Breast epithelium (tissue), 4 donors: ENCODE data around the gene COPG2. TPM values are rescaled to one million over a fixed set of nuclear protein-coding genes. Genes with fewer than 3 reads are reported as not detected.
"Not testable (repeated sequence)": the region's sequence is repeated elsewhere in the genome, so short reads cannot be mapped to it uniquely, and the experiment has no call there.

ENCODE experiments used
- DNase-seq, 2 donors: peaks; one replicate each; pipeline ENCODE4 v3.0.0-alpha.2; 2019; ENCODE audit warnings: low spot score in 2 of 2
- H3K27ac ChIP-seq, 2 donors: fragments of 200-600 bp; sonication (generic) in 1 of 2; one replicate each; pipeline ENCODE4 v1.5.1; 2016 to 2019; ENCODE audit warnings: mild to moderate bottlenecking in 1 of 2
- H3K27me3 ChIP-seq, 2 donors: fragments of 200-600 bp; sonication (generic) in 1 of 2; one replicate each; pipeline versions ENCODE4 v1.5.1 to v1.6.0; 2017 to 2019; ENCODE audit warnings: control low read depth in 1 of 2, mild to moderate bottlenecking in 1 of 2
- H3K36me3 ChIP-seq: fragments of 200-600 bp; one replicate; pipeline ENCODE4 v1.5.1; 2019
- H3K4me1 ChIP-seq, 2 donors: fragments of 200-600 bp; sonication (generic); one replicate each; pipeline ENCODE4 v1.5.1; 2016 to 2019; ENCODE audit warnings: control low read depth in 1 of 2
- H3K4me3 ChIP-seq, 3 donors: fragments of 200-600 bp; sonication (generic); 1 replicate in 2 of 3; 2 replicates in 1 of 3; pipeline ENCODE4 v1.5.1; 2016 to 2019; ENCODE audit warnings: mild to moderate bottlenecking in 3 of 3, moderate library complexity in 2 of 3
- H3K9me3 ChIP-seq, 2 donors: fragments of 200-600 bp; sonication (generic) in 1 of 2; one replicate each; pipeline ENCODE4 v1.5.1; 2016 to 2019; ENCODE audit warnings: control low read depth in 1 of 2
- CTCF ChIP-seq, 3 donors: fragments of 450-650 bp; IDR thresholded peaks; one replicate each; pipeline ENCODE4 v1.5.1; 2016 to 2017; ENCODE audit warnings: antibody characterized with exemption in 3 of 3, mild to moderate bottlenecking in 3 of 3, moderate library complexity in 3 of 3
- POLR2A ChIP-seq: fragments of 450-650 bp; IDR thresholded peaks from one replicate; pipeline ENCODE4 v1.6.1; 2016; ENCODE audit warnings: antibody characterized with exemption, mild to moderate bottlenecking, moderate library complexity
- POLR2AphosphoS5 ChIP-seq, 3 donors: sonication (generic); formaldehyde crosslinking; IDR thresholded peaks; one replicate each; pipeline ENCODE4 v1.6.1; 2017; ENCODE audit warnings: antibody characterized with exemption in 3 of 3
- intact Hi-C: fragments of 100-400 bp; cut with DNase I; formaldehyde crosslinking; loops from one replicate; pipeline ENCODE4 v1.15.1; 2023; ENCODE audit warnings: low total_unique reads
- total RNA-seq, 3 donors: library from RNA; depleted of rRNA; stranded (reverse); fragments of >200 nt; gene quantifications; one replicate each; pipeline ENCODE4 v1.1.0, GENCODE V29; 2016

Gene COPG2
- total RNA-seq, 3 donors from 2014 or later, result 21.3 to 37.8 (median 27.2) TPM

- Histone ChIP-seq H3K27me3 (no peaks in the 10 kb centered on the region), H3K27ac (no peak overlapping the region), H3K36me3 (no peaks in the 10 kb centered on the region), H3K9me3 (no peaks in the 10 kb centered on the region), H3K4me3 (no peak overlapping the region), H3K4me1 (no peaks in the 10 kb centered on the region)
- TF ChIP-seq POLR2A (no peak), POLR2AphosphoS5 (IDR thresholded peaks at IDR 0.05) (no peak), CTCF (IDR thresholded peaks at IDR 0.05) (no peak)
- intact Hi-C loops, result no loop called here
- no peak for DNase-seq
Observed at GRCh38 chr7:130553398-130554029, 115.0 kb downstream of the COPG2 start.

- H3K27ac ChIP-seq, result no peak overlapping the region
- no peaks in the 10 kb centered on the region for H3K27me3 ChIP-seq
- no peaks in the 10 kb centered on the region for H3K36me3 ChIP-seq
- H3K4me3 ChIP-seq, result no peak overlapping the region
- TF ChIP-seq POLR2AphosphoS5 (IDR thresholded peaks at IDR 0.05) (no peak), CTCF (IDR thresholded peaks at IDR 0.05) (no peak), POLR2A (no peak)
- intact Hi-C loops, result no loop called here
- DNase-seq, result no peak
- H3K9me3 ChIP-seq, result no peaks in the 10 kb centered on the region
- H3K4me1 ChIP-seq, result no peaks in the 10 kb centered on the region
Observed at GRCh38 chr7:130544356-130544755, 124.2 kb downstream of the COPG2 start.

- DNase-seq, result no peak
- H3K4me3 ChIP-seq, result no peak overlapping the region
- no peak for TF ChIP-seq CTCF (IDR thresholded peaks at IDR 0.05)
- TF ChIP-seq POLR2A, result no peak
- no peak for TF ChIP-seq POLR2AphosphoS5 (IDR thresholded peaks at IDR 0.05)
- H3K27me3 ChIP-seq, result no peaks in the 10 kb centered on the region
- H3K4me1 ChIP-seq, result no peaks in the 10 kb centered on the region
- H3K27ac ChIP-seq, result no peak overlapping the region
- intact Hi-C loops, result no loop called here
- H3K36me3 ChIP-seq, result no peaks in the 10 kb centered on the region
- H3K9me3 ChIP-seq, result no peaks in the 10 kb centered on the region
Observed at GRCh38 chr7:130543487-130544010, 125.0 kb downstream of the COPG2 start.

GRCh38 chr7:130542297-130542696 is 126.3 kb downstream of the COPG2 start:
- H3K4me1 ChIP-seq, H3K4me3 ChIP-seq, intact Hi-C loops, H3K36me3 ChIP-seq, H3K27ac ChIP-seq, H3K27me3 ChIP-seq, DNase-seq, H3K9me3 ChIP-seq: not testable (repeated sequence)

GRCh38 chr7:130541287-130541686 is 127.3 kb downstream of the COPG2 start:
- DNase-seq, H3K27ac ChIP-seq, H3K27me3 ChIP-seq, H3K4me3 ChIP-seq, H3K9me3 ChIP-seq, H3K4me1 ChIP-seq, intact Hi-C loops, H3K36me3 ChIP-seq: not testable (repeated sequence)

GRCh38 chr7:130537894-130538293 is 130.7 kb downstream of the COPG2 start:
- H3K27ac ChIP-seq, H3K36me3 ChIP-seq, intact Hi-C loops, H3K27me3 ChIP-seq, H3K4me1 ChIP-seq, DNase-seq, H3K4me3 ChIP-seq, H3K9me3 ChIP-seq: not testable (repeated sequence)

GRCh38 chr7:130529417-130529816 is 139.1 kb downstream of the COPG2 start:
- H3K4me1 ChIP-seq, result no peaks in the 10 kb centered on the region
- TF ChIP-seq POLR2AphosphoS5 (IDR thresholded peaks at IDR 0.05) (no peak), POLR2A (no peak), CTCF (IDR thresholded peaks at IDR 0.05) (no peak)
- no peak for DNase-seq
- intact Hi-C loops, result no loop called here
- no peaks in the 10 kb centered on the region for H3K9me3 ChIP-seq
- no peak overlapping the region for H3K4me3 ChIP-seq
- H3K36me3 ChIP-seq, result no peaks in the 10 kb centered on the region
- no peak overlapping the region for H3K27ac ChIP-seq
- no peaks in the 10 kb centered on the region for H3K27me3 ChIP-seq

GRCh38 chr7:130527752-130528355 is 140.7 kb downstream of the COPG2 start:
- H3K36me3 ChIP-seq, DNase-seq, H3K27ac ChIP-seq, H3K4me1 ChIP-seq, intact Hi-C loops, H3K27me3 ChIP-seq, H3K4me3 ChIP-seq, H3K9me3 ChIP-seq: not testable (repeated sequence)
